NK-92 (cell line): ENCODE data around the gene ADI1.
"Not testable (repeated sequence)": the region's sequence is repeated elsewhere in the genome, so short reads cannot be mapped to it uniquely, and the experiment has no call there.

Source experiments
- DNase-seq: peaks from one replicate; lab custom pipeline; 2025; ENCODE audit not compliant: unreplicated experiment; lab: John Stamatoyannopoulos, UW

ADI1 gene

GRCh38 chr2:3450385-3451010 is 68.8 kb downstream of the ADI1 start:
- DNase-seq: no peak

DNA sequence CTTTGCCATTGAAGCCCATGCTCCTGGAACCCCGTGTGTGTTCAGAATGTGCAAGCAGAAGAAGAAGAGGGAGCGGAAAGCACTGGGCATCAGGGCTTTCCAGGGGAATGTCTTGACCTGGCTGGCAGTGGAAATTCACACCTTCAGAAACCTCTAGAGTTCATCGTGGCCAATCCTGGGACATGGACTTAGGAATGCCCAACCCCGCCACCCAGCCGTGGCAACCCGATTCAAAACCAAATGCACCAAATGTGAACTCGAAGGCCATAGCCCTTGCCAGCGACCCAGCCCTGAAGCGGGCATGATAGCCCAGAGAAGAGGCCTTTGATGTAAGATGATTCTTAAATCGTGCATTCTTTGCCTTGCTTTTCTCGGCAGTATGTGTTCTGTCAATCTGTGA is 69.4 kb downstream of the ADI1 start:
- no peak for DNase-seq

DNA sequence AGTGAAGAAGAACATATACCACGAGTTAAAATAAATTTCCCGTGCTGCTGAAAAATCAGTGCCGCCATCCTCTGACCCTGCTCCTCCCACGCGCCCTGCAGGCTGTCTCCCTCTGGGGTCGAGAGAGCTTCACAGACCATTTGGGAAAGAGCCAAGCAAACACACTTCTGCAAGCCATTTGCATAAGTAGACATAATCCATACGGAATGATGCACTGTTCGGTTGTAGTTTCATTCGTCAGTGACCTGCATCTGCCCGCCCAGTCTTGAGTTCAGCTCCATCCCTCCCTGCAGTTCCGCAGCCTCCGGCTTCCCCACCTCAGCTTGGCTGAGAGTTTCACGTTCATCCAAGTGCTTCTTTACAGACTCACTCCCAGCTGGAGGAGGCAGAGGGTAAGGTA is 70.2 kb downstream of the ADI1 start:
- DNase-seq: no peak

DNA sequence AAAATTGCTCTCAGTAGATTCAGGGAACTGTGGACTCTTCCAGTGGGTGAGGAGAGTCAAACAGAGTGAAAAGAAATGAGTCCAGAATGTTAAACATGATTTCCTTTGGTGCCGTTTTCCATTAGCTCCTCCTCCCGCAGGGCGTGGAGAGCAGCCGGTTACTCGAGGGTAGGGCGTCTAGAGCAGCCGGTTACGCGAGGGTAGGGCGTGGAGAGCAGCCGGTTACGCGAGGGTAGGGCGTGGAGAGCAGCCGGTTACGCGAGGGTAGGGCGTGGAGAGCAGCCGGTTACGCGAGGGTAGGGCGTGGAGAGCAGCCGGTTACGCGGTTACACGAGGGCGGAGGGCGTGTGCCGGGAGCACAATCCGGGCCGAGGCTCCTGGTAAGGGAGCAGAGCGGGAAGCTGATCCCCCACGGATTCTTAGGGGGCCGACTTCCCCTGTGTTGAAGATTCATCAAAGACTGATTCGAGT is 70.9 kb downstream of the ADI1 start:
- DNase-seq: not testable (repeated sequence)

DNA sequence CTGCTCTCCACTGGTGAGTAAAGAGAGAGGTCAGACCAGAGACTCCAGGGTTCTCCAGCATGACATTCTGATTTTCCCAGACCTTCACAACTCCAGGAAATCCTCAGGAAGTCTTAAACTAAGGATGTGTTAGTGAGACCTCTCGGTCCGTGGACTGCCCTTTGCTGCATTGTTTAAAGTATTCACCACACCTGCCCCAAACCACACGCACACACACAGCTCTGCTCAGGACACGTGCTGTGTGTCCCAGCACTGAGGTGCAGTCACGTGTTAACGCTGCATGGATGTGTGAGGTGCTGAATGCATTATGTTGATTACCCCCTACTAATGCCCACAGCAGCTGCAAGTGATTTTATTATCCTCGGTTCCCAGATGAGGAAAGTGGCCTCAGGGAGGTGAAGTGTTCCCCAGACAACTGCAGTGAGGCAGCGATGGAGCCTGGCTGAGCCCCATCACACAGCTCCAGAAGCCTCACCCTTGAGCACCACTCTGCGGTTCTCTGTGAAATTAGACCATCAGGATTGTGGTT is 71.5 kb downstream of the ADI1 start:
- no peak for DNase-seq
